H4 (cell line): Measurements from ENCODE around the gene DMRT1. TPM values are rescaled to one million over a fixed set of nuclear protein-coding genes. Genes with fewer than 3 reads are reported as not detected.
A peak's percentile ranks its signal among the peaks of the same experiment; 100 is the strongest.

Experiments
- DNase-seq: peaks from one replicate; pipeline ENCODE4 v3.0.0-alpha.2; 2015; ENCODE audit warnings: low spot score
- total RNA-seq: library from RNA; depleted of rRNA; stranded (reverse); fragments of >200 nt; shearing (Covaris generic); gene quantifications from 2 replicates; pipeline ENCODE4 v1.2.3, GENCODE V29; 2014; rRNA removed

Gene DMRT1
- total RNA-seq, result not detected in 2 replicates

GRCh38 chr9:841371-842209, at the start of gene DMRT1:
Gene DMRT1, plus strand, starts transcription at chr9:841697. Its CDS starts 142 bp downstream, at chr9:841839.
- DNase-seq, result no peak

- no peak for DNase-seq
Observed at GRCh38 chr9:792331-793260, 48.9 kb upstream of the DMRT1 start.

- DNase-seq, result no peak
Observed at GRCh38 chr9:794386-794785, 47.1 kb upstream of the DMRT1 start.

- no peak for DNase-seq
Observed at GRCh38 chr9:795869-796268, 45.6 kb upstream of the DMRT1 start.

GRCh38 chr9:800591-801150, 40.8 kb upstream of the DMRT1 start:
- DNase-seq, result no peak

- peak; percentile 35 for DNase-seq
Observed at GRCh38 chr9:801399-802071, 40.0 kb upstream of the DMRT1 start.

GRCh38 chr9:804026-804425, 37.5 kb upstream of the DMRT1 start:
- DNase-seq, result no peak

GRCh38 chr9:805151-805550, 36.3 kb upstream of the DMRT1 start:
- DNase-seq, result no peak

GRCh38 chr9:806285-807156, 35.0 kb upstream of the DMRT1 start:
- DNase-seq, result no peak

GRCh38 chr9:811106-811531, 30.4 kb upstream of the DMRT1 start:
- peak; percentile 9 for DNase-seq

GRCh38 chr9:818958-819357, 22.5 kb upstream of the DMRT1 start:
- DNase-seq, result no peak

GRCh38 chr9:826500-827280, 14.8 kb upstream of the DMRT1 start:
- DNase-seq, result no peak

GRCh38 chr9:840343-840742, 1.2 kb upstream of the DMRT1 start:
- DNase-seq, result no peak

- DNase-seq, result no peak
Observed at GRCh38 chr9:842635-843426, 1.3 kb downstream of the DMRT1 start.

GRCh38 chr9:843427-843785, 1.9 kb downstream of the DMRT1 start:
- DNase-seq, result no peak

- peak; percentile 5 for DNase-seq
Observed at GRCh38 chr9:846852-847251, 5.4 kb downstream of the DMRT1 start.

GRCh38 chr9:847505-847904, 6.0 kb downstream of the DMRT1 start:
- DNase-seq, result no peak

GRCh38 chr9:849431-849830, 7.9 kb downstream of the DMRT1 start:
- DNase-seq, result no peak

GRCh38 chr9:852539-852938, 11.0 kb downstream of the DMRT1 start:
- DNase-seq, result no peak
